ENCODE data around the gene TCF12. TPM values are rescaled to one million over a fixed set of nuclear protein-coding genes. Genes with fewer than 3 reads are reported as not detected.

TCF12 gene
- total and polyA plus RNA-seq, 4 donors, result 17.8 to 158 (median 64.4) TPM

- DNase-seq (no peak), ATAC-seq (ENCODE audit: low FRiP score) (no peak)
- H3K4me1 ChIP-seq (ENCODE audit: control insufficient read depth in 1 of 2, insufficient read depth in 2 of 2, low read length in 2 of 2), result no peaks in the 10 kb centered on the region
- no peaks in the 10 kb centered on the region for H3K27me3 ChIP-seq (ENCODE audit: control insufficient read depth in 1 of 2, insufficient read depth in 2 of 2, low read length in 1 of 2)
- WGBS, 2 donors, result 76 to 80% methylated on average over 6 of the region's 6 CpGs
- intact Hi-C loops (cut with DNase I), result no loop called here
- no peak overlapping the region for H3K27ac ChIP-seq (ENCODE audit: low read depth in 1 of 2, low read length in 2 of 2)
- no peaks in the 10 kb centered on the region for H3K9me3 ChIP-seq (ENCODE audit: control insufficient read depth, low read length)
- H3K36me3 ChIP-seq (ENCODE audit: control insufficient read depth in 1 of 2, insufficient read depth in 2 of 2, low read length in 1 of 2), result no peaks in the 10 kb centered on the region
- no peak overlapping the region for H3K4me3 ChIP-seq (ENCODE audit: low read length in 2 of 2)
Observed at GRCh38 chr15:57312006-57312317, 393.5 kb downstream of the TCF12 start.

- Histone ChIP-seq H3K4me1 (ENCODE audit: control insufficient read depth in 1 of 2, insufficient read depth in 2 of 2, low read length in 2 of 2) (no peaks in the 10 kb centered on the region), H3K36me3 (ENCODE audit: control insufficient read depth in 1 of 2, insufficient read depth in 2 of 2, low read length in 1 of 2) (no peaks in the 10 kb centered on the region), H3K27me3 (ENCODE audit: control insufficient read depth in 1 of 2, insufficient read depth in 2 of 2, low read length in 1 of 2) (no peaks in the 10 kb centered on the region), H3K27ac (ENCODE audit: low read depth in 1 of 2, low read length in 2 of 2) (no peak overlapping the region), H3K4me3 (ENCODE audit: low read length in 2 of 2) (no peak overlapping the region), H3K9me3 (ENCODE audit: control insufficient read depth, low read length) (no peaks in the 10 kb centered on the region)
- no peak for ATAC-seq (ENCODE audit: low FRiP score)
- 45 to 46% methylated on average over 15 of the region's 15 CpGs for WGBS, 2 donors
- DNase-seq, result no peak
- intact Hi-C loops (cut with DNase I), result no loop called here
Observed at GRCh38 chr15:57312318-57313133, 394.1 kb downstream of the TCF12 start.

GRCh38 chr15:57313134-57313483, 394.7 kb downstream of the TCF12 start:
- H3K36me3 ChIP-seq (ENCODE audit: control insufficient read depth in 1 of 2, insufficient read depth in 2 of 2, low read length in 1 of 2), result no peaks in the 10 kb centered on the region
- no peaks in the 10 kb centered on the region for H3K9me3 ChIP-seq (ENCODE audit: control insufficient read depth, low read length)
- intact Hi-C loops (cut with DNase I), result no loop called here
- no peaks in the 10 kb centered on the region for H3K4me1 ChIP-seq (ENCODE audit: control insufficient read depth in 1 of 2, insufficient read depth in 2 of 2, low read length in 2 of 2)
- no peak overlapping the region for H3K27ac ChIP-seq (ENCODE audit: low read depth in 1 of 2, low read length in 2 of 2)
- 88% methylated on average over 7 of the region's 7 CpGs for WGBS, 2 donors
- DNase-seq (no peak), ATAC-seq (ENCODE audit: low FRiP score) (no peak)
- no peaks in the 10 kb centered on the region for H3K27me3 ChIP-seq (ENCODE audit: control insufficient read depth in 1 of 2, insufficient read depth in 2 of 2, low read length in 1 of 2)
- no peak overlapping the region for H3K4me3 ChIP-seq (ENCODE audit: low read length in 2 of 2)

GRCh38 chr15:57314221-57314620, 395.8 kb downstream of the TCF12 start:
- DNase-seq (peak in 1 of 2 donors; percentile 2), ATAC-seq (ENCODE audit: low FRiP score) (no peak)
- H3K4me3 ChIP-seq (ENCODE audit: low read length in 2 of 2), result no peak overlapping the region
- H3K27me3 ChIP-seq (ENCODE audit: control insufficient read depth in 1 of 2, insufficient read depth in 2 of 2, low read length in 1 of 2), result no peaks in the 10 kb centered on the region
- intact Hi-C loops (cut with DNase I), result no loop called here
- H3K9me3 ChIP-seq (ENCODE audit: control insufficient read depth, low read length), result no peaks in the 10 kb centered on the region
- no peak overlapping the region for H3K27ac ChIP-seq (ENCODE audit: low read depth in 1 of 2, low read length in 2 of 2)
- 90 to 91% methylated on average over 3 of the region's 3 CpGs for WGBS, 2 donors
- no peaks in the 10 kb centered on the region for H3K36me3 ChIP-seq (ENCODE audit: control insufficient read depth in 1 of 2, insufficient read depth in 2 of 2, low read length in 1 of 2)
- no peaks in the 10 kb centered on the region for H3K4me1 ChIP-seq (ENCODE audit: control insufficient read depth in 1 of 2, insufficient read depth in 2 of 2, low read length in 2 of 2)

- WGBS, 2 donors, result 72 to 75% methylated on average over 4 of the region's 4 CpGs
- Histone ChIP-seq H3K27ac (ENCODE audit: low read depth in 1 of 2, low read length in 2 of 2) (no peak overlapping the region), H3K4me3 (ENCODE audit: low read length in 2 of 2) (no peak overlapping the region), H3K36me3 (ENCODE audit: control insufficient read depth in 1 of 2, insufficient read depth in 2 of 2, low read length in 1 of 2) (no peaks in the 10 kb centered on the region), H3K9me3 (ENCODE audit: control insufficient read depth, low read length) (no peaks in the 10 kb centered on the region), H3K27me3 (ENCODE audit: control insufficient read depth in 1 of 2, insufficient read depth in 2 of 2, low read length in 1 of 2) (no peaks in the 10 kb centered on the region), H3K4me1 (ENCODE audit: control insufficient read depth in 1 of 2, insufficient read depth in 2 of 2, low read length in 2 of 2) (no peaks in the 10 kb centered on the region)
- intact Hi-C loops (cut with DNase I), result no loop called here
- ATAC-seq (ENCODE audit: low FRiP score) (no peak), DNase-seq (peak; percentile 32 to 37)
Observed at GRCh38 chr15:57316451-57316850, 398.0 kb downstream of the TCF12 start.

- Histone ChIP-seq H3K27ac (ENCODE audit: low read depth in 1 of 2, low read length in 2 of 2) (no peak overlapping the region), H3K27me3 (ENCODE audit: control insufficient read depth in 1 of 2, insufficient read depth in 2 of 2, low read length in 1 of 2) (no peaks in the 10 kb centered on the region), H3K36me3 (ENCODE audit: control insufficient read depth in 1 of 2, insufficient read depth in 2 of 2, low read length in 1 of 2) (no peaks in the 10 kb centered on the region), H3K4me1 (ENCODE audit: control insufficient read depth in 1 of 2, insufficient read depth in 2 of 2, low read length in 2 of 2) (no peaks in the 10 kb centered on the region), H3K9me3 (ENCODE audit: control insufficient read depth, low read length) (no peaks in the 10 kb centered on the region), H3K4me3 (ENCODE audit: low read length in 2 of 2) (no peak overlapping the region)
- peak in 1 of 2 donors; percentile 65 for DNase-seq
- WGBS, 2 donors, result 96 to 98% methylated on average over 36 of the region's 36 CpGs
- intact Hi-C loops (cut with DNase I), result no loop called here
- ATAC-seq (ENCODE audit: low FRiP score), result no peak
Observed at GRCh38 chr15:57319226-57319918, 400.9 kb downstream of the TCF12 start.

GRCh38 chr15:57319919-57320560, 401.6 kb downstream of the TCF12 start:
- H3K4me1 ChIP-seq (ENCODE audit: control insufficient read depth in 1 of 2, insufficient read depth in 2 of 2, low read length in 2 of 2), result no peaks in the 10 kb centered on the region
- no peaks in the 10 kb centered on the region for H3K36me3 ChIP-seq (ENCODE audit: control insufficient read depth in 1 of 2, insufficient read depth in 2 of 2, low read length in 1 of 2)
- H3K27ac ChIP-seq (ENCODE audit: low read depth in 1 of 2, low read length in 2 of 2), result no peak overlapping the region
- ATAC-seq (ENCODE audit: low FRiP score) (no peak), DNase-seq (no peak)
- no peaks in the 10 kb centered on the region for H3K27me3 ChIP-seq (ENCODE audit: control insufficient read depth in 1 of 2, insufficient read depth in 2 of 2, low read length in 1 of 2)
- no peak overlapping the region for H3K4me3 ChIP-seq (ENCODE audit: low read length in 2 of 2)
- intact Hi-C loops (cut with DNase I), result no loop called here
- whole genome bisulfite sequencing, 2 donors, result 91% methylated on average over 23 of the region's 23 CpGs
- H3K9me3 ChIP-seq (ENCODE audit: control insufficient read depth, low read length), result no peaks in the 10 kb centered on the region

- DNase-seq (peak; percentile 67 to 85), ATAC-seq (ENCODE audit: low FRiP score) (peak; percentile 71)
- no peaks in the 10 kb centered on the region for H3K27me3 ChIP-seq (ENCODE audit: control insufficient read depth in 1 of 2, insufficient read depth in 2 of 2, low read length in 1 of 2)
- H3K36me3 ChIP-seq (ENCODE audit: control insufficient read depth in 1 of 2, insufficient read depth in 2 of 2, low read length in 1 of 2), result no peaks in the 10 kb centered on the region
- H3K9me3 ChIP-seq (ENCODE audit: control insufficient read depth, low read length), result no peaks in the 10 kb centered on the region
- intact Hi-C loops (cut with DNase I), result no loop called here
- peak overlapping the region in 1 of 2 donors; percentile 17 for H3K27ac ChIP-seq (ENCODE audit: low read depth in 1 of 2, low read length in 2 of 2)
- no peak overlapping the region for H3K4me3 ChIP-seq (ENCODE audit: low read length in 2 of 2)
- WGBS, 2 donors, result 24 to 26% methylated on average over 17 of the region's 17 CpGs
- H3K4me1 ChIP-seq (ENCODE audit: control insufficient read depth in 1 of 2, insufficient read depth in 2 of 2, low read length in 2 of 2), result no peaks in the 10 kb centered on the region
Observed at GRCh38 chr15:57320631-57321220, 402.3 kb downstream of the TCF12 start.
